ENCODE data around the gene RELB. TPM values are rescaled to one million over a fixed set of nuclear protein-coding genes. Genes with fewer than 3 reads are reported as not detected.

The RELB gene
- total and polyA plus RNA-seq, 10 of the 15 experiments (the other 5 are each of a cell fraction or from before 2014, with no cell fraction given): 0.66 to 43.8 (median 12.8) TPM

DNA sequence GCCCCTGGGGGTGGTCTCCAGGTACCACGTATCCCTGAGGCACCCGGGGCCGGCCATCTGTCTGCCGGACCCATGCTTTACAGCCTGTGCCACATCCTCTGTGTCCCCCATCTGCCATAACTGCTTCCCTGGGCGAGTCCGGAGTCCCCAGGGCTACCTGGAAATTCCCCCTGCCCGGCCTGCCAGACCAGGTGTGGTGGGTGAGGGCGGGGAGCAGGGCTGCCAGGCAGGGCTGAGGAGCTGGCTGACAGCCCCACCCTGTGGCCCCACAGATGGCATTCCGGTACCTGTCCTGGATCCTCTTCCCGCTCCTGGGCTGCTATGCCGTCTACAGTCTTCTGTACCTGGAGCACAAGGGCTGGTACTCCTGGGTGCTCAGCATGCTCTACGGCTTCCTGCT, 10.3 kb upstream of the RELB start:
- H4K20me1 ChIP-seq (ENCODE audit: control insufficient read depth, insufficient read depth): no peaks in the 10 kb centered on the region
- H3K36me3 ChIP-seq (ENCODE audit: control insufficient read depth in 2 of 2, insufficient read depth in 2 of 2, low read length in 1 of 2): peaks cover 0 to 32% of the 10 kb centered on the region in 2 experiments; a peak in 3 of 4 replicates
- no peak overlapping the region for H3K4me3 ChIP-seq
- TF ChIP-seq DPF2 (IDR thresholded peaks at IDR 0.05): 0 out of 2 replicates have a peak, but pooled peaks have one; percentile 22
- 0 out of 2 replicates have a peak, but pooled peaks have one; percentile 8 for TF ChIP-seq SMARCA5 (IDR thresholded peaks at IDR 0.05)
- TF ChIP-seq, protein P1, sequence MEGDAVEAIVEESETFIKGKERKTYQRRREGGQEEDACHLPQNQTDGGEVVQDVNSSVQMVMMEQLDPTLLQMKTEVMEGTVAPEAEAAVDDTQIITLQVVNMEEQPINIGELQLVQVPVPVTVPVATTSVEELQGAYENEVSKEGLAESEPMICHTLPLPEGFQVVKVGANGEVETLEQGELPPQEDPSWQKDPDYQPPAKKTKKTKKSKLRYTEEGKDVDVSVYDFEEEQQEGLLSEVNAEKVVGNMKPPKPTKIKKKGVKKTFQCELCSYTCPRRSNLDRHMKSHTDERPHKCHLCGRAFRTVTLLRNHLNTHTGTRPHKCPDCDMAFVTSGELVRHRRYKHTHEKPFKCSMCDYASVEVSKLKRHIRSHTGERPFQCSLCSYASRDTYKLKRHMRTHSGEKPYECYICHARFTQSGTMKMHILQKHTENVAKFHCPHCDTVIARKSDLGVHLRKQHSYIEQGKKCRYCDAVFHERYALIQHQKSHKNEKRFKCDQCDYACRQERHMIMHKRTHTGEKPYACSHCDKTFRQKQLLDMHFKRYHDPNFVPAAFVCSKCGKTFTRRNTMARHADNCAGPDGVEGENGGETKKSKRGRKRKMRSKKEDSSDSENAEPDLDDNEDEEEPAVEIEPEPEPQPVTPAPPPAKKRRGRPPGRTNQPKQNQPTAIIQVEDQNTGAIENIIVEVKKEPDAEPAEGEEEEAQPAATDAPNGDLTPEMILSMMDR (IDR thresholded peaks at IDR 0.05 in 2 of 3, conservative IDR thresholded peaks at IDR 0.05 in 1 of 3; ENCODE audit: control insufficient read depth in 2 of 3, extremely low read depth in 1 of 3, insufficient read depth in 1 of 3, low read depth in 3 of 3, low read length in 3 of 3): 0 out of 6 replicates have a peak, but pooled peaks of 1 of the 3 experiments have one; percentile 7
- peak; percentile 29; the same call in 1 of the 2 replicates for TF ChIP-seq POLR2A (IDR thresholded peaks at IDR 0.05; ENCODE audit: low read depth, low read length)
- TF ChIP-seq SUZ12 (IDR thresholded peaks at IDR 0.05; ENCODE audit: unreplicated experiment): no peak
- no peak for TF ChIP-seq ZZZ3 (IDR thresholded peaks at IDR 0.05; ENCODE audit: control insufficient read depth, insufficient read length, low read depth)
- WGBS (ENCODE audit: insufficient coverage, insufficient replicate concordance, low lambda C conversion rate, missing lambda C conversion rate): 56% methylated on average over 12 of the region's 12 CpGs
- no peaks in the 10 kb centered on the region for H3K27me3 ChIP-seq (replicated peaks in 1 of 2; ENCODE audit: control insufficient read depth in 2 of 2, insufficient read depth in 2 of 2, low read length in 1 of 2)
- no peak overlapping the region for H3K4me2 ChIP-seq (ENCODE audit: control insufficient read depth, insufficient read depth)
- ChIA-PET CTCF (interaction anchor here (3.0 to 3.5 kb wide), 2 partner anchors 10 to 68 kb away, joined by 17 to 70 read pairs; partner anchors contain the start of gene RELB), SMC1A (ENCODE audit: uncharacterized antibody, unreplicated experiment) (interaction anchor here (0.6 to 1.1 kb wide), 2 partner anchors 40 to 61 kb away, joined by 3 to 4 read pairs; no protein-coding TSS in a partner anchor), RAD21 (ENCODE audit: unreplicated experiment) (interaction anchor here (1.5 to 3.5 kb wide), 2 partner anchors 49 to 69 kb away, joined by 5 to 16 read pairs; partner anchors contain the start of gene CLASRP), POLR2A (interaction anchor here (0.5 to 4.1 kb wide), 4 partner anchors 10 to 146 kb away, joined by 3 to 24 read pairs (median 4); partner anchors contain the start of gene RELB)
- no peak for DNase-seq (ENCODE audit: low read depth, low spot score)
- no peak overlapping the region for H2AFZ ChIP-seq (ENCODE audit: control insufficient read depth, low read depth, low read length)
- in situ Hi-C loops (cut with MboI): no loop called here
- BruUV-seq (replicated peaks): no TSS peak
- intact Hi-C loops (cut with micrococcal nuclease; ENCODE audit: unreplicated experiment): no loop called here
- no peak for FAIRE-seq
- peak; percentile 41 for ATAC-seq
- no peak overlapping the region for H3K9ac ChIP-seq (ENCODE audit: control insufficient read depth, insufficient read depth, low read length)
- peaks cover 12% of the 10 kb centered on the region for H3K4me1 ChIP-seq (ENCODE audit: control insufficient read depth, insufficient read depth, low read length)
- peak overlapping the region; percentile 1 for H3K27ac ChIP-seq (ENCODE audit: control insufficient read depth, insufficient read depth)
- H3K9me3 ChIP-seq (replicated peaks; ENCODE audit: control insufficient read depth, insufficient read depth, low read length): no peaks in the 10 kb centered on the region
- no peaks in the 10 kb centered on the region for H3K79me2 ChIP-seq (ENCODE audit: control insufficient read depth, insufficient read depth, low read length)
